GM12891 (cell line): Measurements from ENCODE around the gene ESRRB.

Experiments
- DNase-seq: peaks from one replicate; pipeline ENCODE4 v3.0.0; 2011; ENCODE audit warnings: low spot score; ENCODE audit not compliant: insufficient read length
- FAIRE-seq: peaks from 2 replicates; lab custom pipeline; 2011; peaks lifted over from hg19 to GRCh38; lab: Jason Lieb, UNC
- PAX5 ChIP-seq: IDR thresholded peaks from 2 replicates; pipeline ENCODE4 v1.6.1; 2011; ENCODE audit warnings: low read length, moderate library complexity, mild to moderate bottlenecking; ENCODE audit not compliant: insufficient read depth, severe bottlenecking
- POLR2A ChIP-seq: IDR thresholded peaks from 2 replicates; pipeline ENCODE4 v1.6.1; 2011; ENCODE audit warnings: low read depth, low read length, control low read depth
- POLR2AphosphoS5 ChIP-seq: IDR thresholded peaks from 2 replicates; pipeline ENCODE4 v1.6.1; 2011; ENCODE audit warnings: low read depth, low read length, control low read depth
- POU2F2 ChIP-seq: IDR thresholded peaks from 2 replicates; pipeline ENCODE4 v1.6.1; 2011; ENCODE audit warnings: low read depth, mild to moderate bottlenecking, control low read depth, low read length, moderate library complexity
- SPI1 ChIP-seq: IDR thresholded peaks from 2 replicates; pipeline ENCODE4 v1.6.1; 2011; ENCODE audit warnings: low read depth, low read length, control low read depth
- TAF1 ChIP-seq: IDR thresholded peaks from 2 replicates; pipeline ENCODE4 v1.6.1; 2011; ENCODE audit warnings: low read depth, low read length, control low read depth

ESRRB gene

GRCh38 chr14:76350671-76351070 is 25.3 kb upstream of the ESRRB start:
- FAIRE-seq (no peak), DNase-seq (no peak)
- TF ChIP-seq PAX5 (no peak), TAF1 (no peak)

GRCh38 chr14:76351941-76352340 is 24.0 kb upstream of the ESRRB start:
- TF ChIP-seq POLR2A, result no peak
- no peak for TF ChIP-seq TAF1
- no peak for TF ChIP-seq POU2F2
- TF ChIP-seq POLR2AphosphoS5, result no peak
- no peak for TF ChIP-seq SPI1
- TF ChIP-seq PAX5, result no peak
- DNase-seq, result no peak
- peak; percentile 35 for FAIRE-seq

GRCh38 chr14:76352639-76353281 is 23.2 kb upstream of the ESRRB start:
- FAIRE-seq (peak; percentile 94), DNase-seq (peak; percentile 80)
- TF ChIP-seq PAX5, result peak; percentile 14
- no peak for TF ChIP-seq POU2F2
- TF ChIP-seq SPI1, result no peak
- TF ChIP-seq POLR2AphosphoS5, result no peak
- no peak for TF ChIP-seq TAF1
- TF ChIP-seq POLR2A, result no peak

- DNase-seq (no peak), FAIRE-seq (no peak)
- TF ChIP-seq POLR2A (no peak), TAF1 (no peak)
Observed at GRCh38 chr14:76354310-76354709, 21.6 kb upstream of the ESRRB start.

GRCh38 chr14:76355771-76356170 is 20.2 kb upstream of the ESRRB start:
- TF ChIP-seq POLR2A (no peak), TAF1 (no peak), PAX5 (no peak), POU2F2 (no peak), POLR2AphosphoS5 (no peak), SPI1 (no peak)
- no peak for FAIRE-seq

GRCh38 chr14:76371066-76371465 is 4.9 kb upstream of the ESRRB start:
- DNase-seq (no peak), FAIRE-seq (no peak)
- TF ChIP-seq TAF1, result no peak
- no peak for TF ChIP-seq POLR2AphosphoS5
- no peak for TF ChIP-seq POLR2A
- no peak for TF ChIP-seq SPI1
- no peak for TF ChIP-seq POU2F2
- no peak for TF ChIP-seq PAX5

More at GRCh38 chr14:76355771-76356170, 20.2 kb upstream of the ESRRB start:
- no peak for DNase-seq

- no peak for FAIRE-seq
- no peak for DNase-seq
- no peak for TF ChIP-seq PAX5
- no peak for TF ChIP-seq SPI1
- no peak for TF ChIP-seq TAF1
- no peak for TF ChIP-seq POLR2AphosphoS5
- no peak for TF ChIP-seq POU2F2
- TF ChIP-seq POLR2A, result no peak
Observed at GRCh38 chr14:76373456-76373855, 2.5 kb upstream of the ESRRB start.

- DNase-seq (no peak), FAIRE-seq (no peak)
- no peak for TF ChIP-seq POLR2A
- no peak for TF ChIP-seq POU2F2
- TF ChIP-seq SPI1, result no peak
- TF ChIP-seq PAX5, result no peak
- TF ChIP-seq POLR2AphosphoS5, result no peak
- no peak for TF ChIP-seq TAF1
Observed at GRCh38 chr14:76375484-76375883, 453 bp upstream of the ESRRB start.

GRCh38 chr14:76376409-76376877 is 506 bp downstream of the ESRRB start:
- DNase-seq (no peak), FAIRE-seq (no peak)
- TF ChIP-seq PAX5 (no peak), POLR2A (no peak), TAF1 (no peak), POU2F2 (no peak), POLR2AphosphoS5 (no peak), SPI1 (no peak)
